ENCODE data around the gene WDR5B. TPM values are rescaled to one million over a fixed set of nuclear protein-coding genes. Genes with fewer than 3 reads are reported as not detected.
A peak's percentile ranks its signal among the peaks of the same experiment; 100 is the strongest.
"Not testable (repeated sequence)": the region's sequence is repeated elsewhere in the genome, so short reads cannot be mapped to it uniquely, and the experiment has no call there.

WDR5B gene
- total RNA-seq, 1 donor: 9.8 TPM

- Histone ChIP-seq H4K20me1 (ENCODE audit: insufficient read depth, low read length) (peaks cover 10% of the 10 kb centered on the region), H2AFZ (ENCODE audit: low read length) (no peak overlapping the region), H3K4me1 (ENCODE audit: insufficient read depth, low read length) (no peaks in the 10 kb centered on the region), H3K4me2 (ENCODE audit: insufficient read depth, low read length) (no peak overlapping the region), H3K27me3 (ENCODE audit: insufficient read depth, low read length) (no peaks in the 10 kb centered on the region), H3K27ac (ENCODE audit: low read depth, low read length) (no peak overlapping the region), H3K79me2 (ENCODE audit: insufficient read depth, low read length) (peaks cover 36% of the 10 kb centered on the region), H3K9me3 (ENCODE audit: low read depth, low read length) (no peaks in the 10 kb centered on the region), H3K36me3 (ENCODE audit: insufficient read depth, low read length) (peaks cover 64% of the 10 kb centered on the region), H3K4me3 (ENCODE audit: insufficient read depth, low read length) (no peak overlapping the region)
- peak; percentile 57 for TF ChIP-seq CTCF (IDR thresholded peaks at IDR 0.05; ENCODE audit: extremely low read depth, low read depth, low read length)
- no peak for DNase-seq (ENCODE audit: insufficient read length, low spot score, missing footprints)
Observed at GRCh38 chr3:122458992-122459391, 43.1 kb upstream of the WDR5B start.

- no peaks in the 10 kb centered on the region for H3K9me3 ChIP-seq (ENCODE audit: low read depth, low read length)
- no peak overlapping the region for H2AFZ ChIP-seq (ENCODE audit: low read length)
- no peak overlapping the region for H3K4me2 ChIP-seq (ENCODE audit: insufficient read depth, low read length)
- H3K36me3 ChIP-seq (ENCODE audit: insufficient read depth, low read length): peaks cover 66% of the 10 kb centered on the region
- no peaks in the 10 kb centered on the region for H3K4me1 ChIP-seq (ENCODE audit: insufficient read depth, low read length)
- peaks cover 10% of the 10 kb centered on the region for H4K20me1 ChIP-seq (ENCODE audit: insufficient read depth, low read length)
- H3K27ac ChIP-seq (ENCODE audit: low read depth, low read length): no peak overlapping the region
- no peak for DNase-seq (ENCODE audit: insufficient read length, low spot score, missing footprints)
- H3K27me3 ChIP-seq (ENCODE audit: insufficient read depth, low read length): no peaks in the 10 kb centered on the region
- no peak overlapping the region for H3K4me3 ChIP-seq (ENCODE audit: insufficient read depth, low read length)
- TF ChIP-seq CTCF (IDR thresholded peaks at IDR 0.05; ENCODE audit: extremely low read depth, low read depth, low read length): no peak
- H3K79me2 ChIP-seq (ENCODE audit: insufficient read depth, low read length): peaks cover 32% of the 10 kb centered on the region
Observed at GRCh38 chr3:122457706-122458105, 41.8 kb upstream of the WDR5B start.

- Histone ChIP-seq H3K27me3 (ENCODE audit: insufficient read depth, low read length) (no peaks in the 10 kb centered on the region), H3K4me2 (ENCODE audit: insufficient read depth, low read length) (no peak overlapping the region), H3K4me1 (ENCODE audit: insufficient read depth, low read length) (no peaks in the 10 kb centered on the region), H3K79me2 (ENCODE audit: insufficient read depth, low read length) (peaks cover 23% of the 10 kb centered on the region), H4K20me1 (ENCODE audit: insufficient read depth, low read length) (peaks cover 4% of the 10 kb centered on the region), H3K36me3 (ENCODE audit: insufficient read depth, low read length) (peaks cover 64% of the 10 kb centered on the region), H3K9me3 (ENCODE audit: low read depth, low read length) (no peaks in the 10 kb centered on the region), H3K4me3 (ENCODE audit: insufficient read depth, low read length) (no peak overlapping the region), H2AFZ (ENCODE audit: low read length) (no peak overlapping the region), H3K27ac (ENCODE audit: low read depth, low read length) (no peak overlapping the region)
- DNase-seq (ENCODE audit: insufficient read length, low spot score, missing footprints): no peak
- no peak for TF ChIP-seq CTCF (IDR thresholded peaks at IDR 0.05; ENCODE audit: extremely low read depth, low read depth, low read length)
Observed at GRCh38 chr3:122456074-122456473, 40.2 kb upstream of the WDR5B start.

GRCh38 chr3:122451371-122451770 is 35.5 kb upstream of the WDR5B start:
- H4K20me1 ChIP-seq (ENCODE audit: insufficient read depth, low read length): no peaks in the 10 kb centered on the region
- H3K27ac ChIP-seq (ENCODE audit: low read depth, low read length): no peak overlapping the region
- TF ChIP-seq CTCF (IDR thresholded peaks at IDR 0.05; ENCODE audit: extremely low read depth, low read depth, low read length): no peak
- peaks cover 53% of the 10 kb centered on the region for H3K36me3 ChIP-seq (ENCODE audit: insufficient read depth, low read length)
- no peak overlapping the region for H3K4me3 ChIP-seq (ENCODE audit: insufficient read depth, low read length)
- H3K9me3 ChIP-seq (ENCODE audit: low read depth, low read length): no peaks in the 10 kb centered on the region
- no peaks in the 10 kb centered on the region for H3K27me3 ChIP-seq (ENCODE audit: insufficient read depth, low read length)
- H3K4me2 ChIP-seq (ENCODE audit: insufficient read depth, low read length): no peak overlapping the region
- no peaks in the 10 kb centered on the region for H3K4me1 ChIP-seq (ENCODE audit: insufficient read depth, low read length)
- no peak overlapping the region for H2AFZ ChIP-seq (ENCODE audit: low read length)
- peaks cover 38% of the 10 kb centered on the region for H3K79me2 ChIP-seq (ENCODE audit: insufficient read depth, low read length)
- DNase-seq (ENCODE audit: insufficient read length, low spot score, missing footprints): no peak

GRCh38 chr3:122448218-122448617 is 32.4 kb upstream of the WDR5B start:
- Histone ChIP-seq H3K79me2 (ENCODE audit: insufficient read depth, low read length) (peaks cover 52% of the 10 kb centered on the region), H3K36me3 (ENCODE audit: insufficient read depth, low read length) (peaks cover 43% of the 10 kb centered on the region)
- H3K27me3 ChIP-seq (ENCODE audit: insufficient read depth, low read length); DNase-seq (ENCODE audit: insufficient read length, low spot score, missing footprints); H2AFZ ChIP-seq (ENCODE audit: low read length); H3K9me3 ChIP-seq (ENCODE audit: low read depth, low read length); H3K27ac ChIP-seq (ENCODE audit: low read depth, low read length); H3K4me3 ChIP-seq (ENCODE audit: insufficient read depth, low read length); H4K20me1 ChIP-seq (ENCODE audit: insufficient read depth, low read length); H3K4me1 ChIP-seq (ENCODE audit: insufficient read depth, low read length); H3K4me2 ChIP-seq (ENCODE audit: insufficient read depth, low read length): not testable (repeated sequence)

- H3K4me3 ChIP-seq (ENCODE audit: insufficient read depth, low read length); H2AFZ ChIP-seq (ENCODE audit: low read length); H4K20me1 ChIP-seq (ENCODE audit: insufficient read depth, low read length); H3K9me3 ChIP-seq (ENCODE audit: low read depth, low read length); H3K4me1 ChIP-seq (ENCODE audit: insufficient read depth, low read length); H3K27me3 ChIP-seq (ENCODE audit: insufficient read depth, low read length); DNase-seq (ENCODE audit: insufficient read length, low spot score, missing footprints); H3K4me2 ChIP-seq (ENCODE audit: insufficient read depth, low read length); H3K27ac ChIP-seq (ENCODE audit: low read depth, low read length): not testable (repeated sequence)
- peaks cover 40% of the 10 kb centered on the region for H3K36me3 ChIP-seq (ENCODE audit: insufficient read depth, low read length)
- peaks cover 56% of the 10 kb centered on the region for H3K79me2 ChIP-seq (ENCODE audit: insufficient read depth, low read length)
Observed at GRCh38 chr3:122444491-122444887, 28.6 kb upstream of the WDR5B start.

Measured in osteoblast (primary cell).